CD14-positive monocyte (primary cell): ENCODE results near the gene PIKFYVE. TPM values are rescaled to one million over a fixed set of nuclear protein-coding genes. Genes with fewer than 3 reads are reported as not detected.

ENCODE experiments used
- DNase-seq, 3 donors: peaks; one replicate each; pipeline ENCODE4 v3.0.0-alpha.2; 2011 to 2022
- H2AFZ ChIP-seq: 2 replicates; pipeline ENCODE4 v1.6.0; 2012; ENCODE audit warnings: mild to moderate bottlenecking, low read depth, low read length, inconsistent platforms; ENCODE audit not compliant: insufficient read depth, poor library complexity, severe bottlenecking
- H3K27ac ChIP-seq, 2 donors: 1 replicate in 1 of 2; 2 replicates in 1 of 2; pipeline ENCODE4 v1.5.1; 2012 to 2013; ENCODE audit warnings: low read length in 2 of 2, control low read depth in 1 of 2, inconsistent platforms in 1 of 2, low read depth in 1 of 2, mild to moderate bottlenecking in 1 of 2
- H3K27me3 ChIP-seq, 2 donors: one replicate each; pipeline versions ENCODE4 v1.6.0 to v1.6.1; 2011 to 2013; ENCODE audit warnings: low read length in 2 of 2; ENCODE audit not compliant: control insufficient read depth in 2 of 2, insufficient read depth in 2 of 2
- H3K36me3 ChIP-seq, 2 donors: replicated peaks in 1 of 2; 1 replicate in 1 of 2; 2 replicates in 1 of 2; pipeline versions ENCODE4 v1.5.1 to v1.6.1; 2012 to 2013; ENCODE audit warnings: low read length in 2 of 2, control low read depth in 1 of 2, inconsistent platforms in 1 of 2, mild to moderate bottlenecking in 1 of 2; ENCODE audit not compliant: insufficient read depth in 2 of 2, control insufficient read depth in 1 of 2
- H3K4me1 ChIP-seq, 2 donors: 1 replicate in 1 of 2; 2 replicates in 1 of 2; pipeline versions ENCODE4 v1.5.1 to v1.6.1; 2012 to 2013; ENCODE audit warnings: low read length in 2 of 2, control low read depth in 1 of 2, inconsistent platforms in 1 of 2, mild to moderate bottlenecking in 1 of 2, moderate library complexity in 1 of 2; ENCODE audit not compliant: insufficient read depth in 2 of 2, control insufficient read depth in 1 of 2
- H3K4me2 ChIP-seq: replicated peaks from 2 replicates; pipeline ENCODE3; 2012; ENCODE audit warnings: low read length, moderate library complexity, mild to moderate bottlenecking; ENCODE audit not compliant: poor library complexity, severe bottlenecking; ENCODE audit errors: extremely low read depth
- H3K4me3 ChIP-seq, 3 experiments: fragments of 200-600 bp in 1 of 3; sonication (generic) in 1 of 3; replicated peaks in 1 of 3; 1 replicate in 2 of 3; 2 replicates in 1 of 3; pipeline ENCODE4 v1.5.1; 2011 to 2013; ENCODE audit warnings: low read length in 3 of 3, mild to moderate bottlenecking in 3 of 3, control low read depth in 2 of 3, low read depth in 2 of 3, inconsistent platforms in 1 of 3, moderate library complexity in 1 of 3
- H3K79me2 ChIP-seq: 2 replicates; pipeline ENCODE4 v1.6.0; 2012; ENCODE audit warnings: mild to moderate bottlenecking, control low read depth, inconsistent platforms, low read length, moderate library complexity; ENCODE audit not compliant: insufficient read depth
- H3K9ac ChIP-seq: 2 replicates; pipeline ENCODE4 v1.6.0; 2017; ENCODE audit warnings: low read length, mild to moderate bottlenecking; ENCODE audit not compliant: insufficient read depth, poor library complexity, severe bottlenecking
- H3K9me3 ChIP-seq, 2 donors: replicated peaks in 1 of 2; 1 replicate in 1 of 2; 2 replicates in 1 of 2; pipeline versions ENCODE4 v1.5.1 to v1.6.1; 2012 to 2013; ENCODE audit warnings: low read length in 2 of 2, control low read depth in 1 of 2; ENCODE audit not compliant: control insufficient read depth in 1 of 2, insufficient read depth in 1 of 2
- H4K20me1 ChIP-seq: 2 replicates; pipeline ENCODE4 v1.6.0; 2012; ENCODE audit warnings: mild to moderate bottlenecking, low read length, control low read depth, moderate library complexity; ENCODE audit not compliant: insufficient read depth
- H3K27ac Mint-ChIP-seq, 7 donors: one replicate each; pipeline ENCODE4 v1.8.0; 2020; ENCODE audit warnings: mild to moderate bottlenecking in 7 of 7, mixed read lengths in 7 of 7, moderate library complexity in 6 of 7, inconsistent platforms in 2 of 7
- H3K27me3 Mint-ChIP-seq, 3 donors: one replicate each; pipeline ENCODE4 v1.8.0; 2021 to 2022; ENCODE audit warnings: low read depth in 3 of 3, mild to moderate bottlenecking in 3 of 3, mixed read lengths in 3 of 3, moderate library complexity in 3 of 3, inconsistent platforms in 1 of 3
- H3K36me3 Mint-ChIP-seq, 2 donors: one replicate each; pipeline ENCODE4 v1.8.0; 2020; ENCODE audit warnings: mixed read lengths in 2 of 2, inconsistent platforms in 1 of 2, mild to moderate bottlenecking in 1 of 2
- H3K4me1 Mint-ChIP-seq: one replicate; pipeline ENCODE4 v1.8.0; 2020; ENCODE audit warnings: mild to moderate bottlenecking, mixed read lengths
- H3K4me3 Mint-ChIP-seq, 2 donors: one replicate each; pipeline ENCODE4 v1.8.0; 2020; ENCODE audit warnings: mild to moderate bottlenecking in 2 of 2, mixed read lengths in 2 of 2, moderate library complexity in 1 of 2
- H3K9me3 Mint-ChIP-seq, 7 donors: one replicate each; pipeline ENCODE4 v1.8.0; 2020 to 2022; ENCODE audit warnings: mixed read lengths in 7 of 7, mild to moderate bottlenecking in 6 of 7, moderate library complexity in 6 of 7, inconsistent platforms in 2 of 7
- CTCF ChIP-seq: fragments of 200-600 bp; IDR thresholded peaks from one replicate; pipeline ENCODE4 v1.8.0; 2022; ENCODE audit warnings: antibody characterized with exemption, mild to moderate bottlenecking
- WGBS: methylation state at CpG from one replicate; pipeline ENCODE4 v1.1.5; 2013; ENCODE audit warnings: missing lambda C conversion rate; ENCODE audit not compliant: insufficient coverage; 5-methylcytosine and 5-hydroxymethylcytosine counted together
- intact Hi-C, 2 donors: fragments of 100-400 bp; cut with micrococcal nuclease; formaldehyde crosslinking; loops; one replicate each; pipeline versions ENCODE4 v1.15.0 to v1.15.1; 2023
- polyA plus RNA-seq, 3 donors: library from polyadenylated mRNA; depleted of rRNA in 1 of 3; unstranded in 2 of 3; stranded (reverse) in 1 of 3; fragments of 300-500 nt in 2 of 3; fragments of >200 nt in 1 of 3; fragmentation: Illumina TruSeq in 2 of 3; gene quantifications; 1 replicate in 2 of 3; 2 replicates in 1 of 3; pipeline ENCODE4 v1.2.3, GENCODE V29; 2012 to 2021

Gene PIKFYVE
- polyA plus RNA-seq, 3 donors = 3.5 to 17.6 (median 6.2) TPM

GRCh38 chr2:208311321-208311720 lies 45.3 kb downstream of the PIKFYVE start:
- H3K4me1 ChIP-seq = no peaks in the 10 kb centered on the region
- H3K36me3 ChIP-seq = peaks cover 53 to 95% of the 10 kb centered on the region in 2 donors
- H3K9ac ChIP-seq = no peak overlapping the region
- WGBS = no CpG with 5 or more reads among the region's 2 CpGs
- H3K27me3 ChIP-seq = no peaks in the 10 kb centered on the region
- peaks cover 46 to 83% of the 10 kb centered on the region in 2 donors for H3K36me3 Mint-ChIP-seq
- no peak overlapping the region for H3K4me3 ChIP-seq
- H3K4me1 Mint-ChIP-seq = no peaks in the 10 kb centered on the region
- intact Hi-C loops = no loop called here
- no peak overlapping the region for H2AFZ ChIP-seq
- no peak overlapping the region for H3K27ac Mint-ChIP-seq
- no peaks in the 10 kb centered on the region for H4K20me1 ChIP-seq
- no peak for DNase-seq
- no peak overlapping the region for H3K4me3 Mint-ChIP-seq
- no peaks in the 10 kb centered on the region for H3K9me3 ChIP-seq
- no peak for TF ChIP-seq CTCF
- no peak overlapping the region for H3K4me2 ChIP-seq
- H3K27me3 Mint-ChIP-seq = no peaks in the 10 kb centered on the region
- H3K27ac ChIP-seq = no peak overlapping the region
- H3K79me2 ChIP-seq = no peaks in the 10 kb centered on the region
- no peaks in the 10 kb centered on the region for H3K9me3 Mint-ChIP-seq

GRCh38 chr2:208311954-208312353 lies 45.9 kb downstream of the PIKFYVE start:
- Histone ChIP-seq H2AFZ (no peak overlapping the region), H4K20me1 (no peaks in the 10 kb centered on the region), H3K36me3 (peaks cover 51 to 92% of the 10 kb centered on the region in 2 donors), H3K4me1 (no peaks in the 10 kb centered on the region), H3K4me3 (no peak overlapping the region), H3K9ac (no peak overlapping the region), H3K4me2 (no peak overlapping the region), H3K27me3 (no peaks in the 10 kb centered on the region), H3K79me2 (no peaks in the 10 kb centered on the region), H3K9me3 (no peaks in the 10 kb centered on the region), H3K27ac (no peak overlapping the region)
- no peak overlapping the region for H3K4me3 Mint-ChIP-seq
- H3K27ac Mint-ChIP-seq = peak overlapping the region in 1 of 7 donors; percentile 57
- peaks cover 47 to 80% of the 10 kb centered on the region in 2 donors for H3K36me3 Mint-ChIP-seq
- H3K4me1 Mint-ChIP-seq = no peaks in the 10 kb centered on the region
- WGBS = 100% methylated on average over 1 of the region's 4 CpGs
- no peak for DNase-seq
- TF ChIP-seq CTCF = no peak
- intact Hi-C loops = no loop called here
- H3K9me3 Mint-ChIP-seq = no peaks in the 10 kb centered on the region
- H3K27me3 Mint-ChIP-seq = no peaks in the 10 kb centered on the region
